ENCODE results near the gene RRP12.
"Not testable (repeated sequence)": the region's sequence is repeated elsewhere in the genome, so short reads cannot be mapped to it uniquely, and the experiment has no call there.

DNA sequence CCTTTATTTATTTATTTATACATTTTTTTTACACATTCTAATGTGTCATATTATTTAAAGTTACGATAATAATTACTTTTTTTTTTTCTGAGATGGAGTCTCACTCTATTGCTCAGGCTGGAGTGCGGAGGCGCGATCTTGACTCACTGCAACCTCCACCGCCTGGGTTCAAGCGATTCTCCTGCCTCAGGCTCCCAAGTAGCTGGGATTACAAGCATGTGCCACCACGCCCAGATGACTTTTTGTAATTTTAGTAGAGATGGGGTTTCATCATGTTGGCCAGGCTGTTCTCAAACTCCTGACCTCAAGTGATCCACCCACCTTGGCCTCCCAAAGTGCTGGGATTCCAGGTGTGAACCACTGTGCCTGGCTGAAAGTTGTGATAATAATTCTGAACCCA, 5.3 kb upstream of the RRP12 start:
- not testable (repeated sequence) for TF ChIP-seq POLR2A (IDR thresholded peaks at IDR 0.05)
- TF ChIP-seq, protein P1, sequence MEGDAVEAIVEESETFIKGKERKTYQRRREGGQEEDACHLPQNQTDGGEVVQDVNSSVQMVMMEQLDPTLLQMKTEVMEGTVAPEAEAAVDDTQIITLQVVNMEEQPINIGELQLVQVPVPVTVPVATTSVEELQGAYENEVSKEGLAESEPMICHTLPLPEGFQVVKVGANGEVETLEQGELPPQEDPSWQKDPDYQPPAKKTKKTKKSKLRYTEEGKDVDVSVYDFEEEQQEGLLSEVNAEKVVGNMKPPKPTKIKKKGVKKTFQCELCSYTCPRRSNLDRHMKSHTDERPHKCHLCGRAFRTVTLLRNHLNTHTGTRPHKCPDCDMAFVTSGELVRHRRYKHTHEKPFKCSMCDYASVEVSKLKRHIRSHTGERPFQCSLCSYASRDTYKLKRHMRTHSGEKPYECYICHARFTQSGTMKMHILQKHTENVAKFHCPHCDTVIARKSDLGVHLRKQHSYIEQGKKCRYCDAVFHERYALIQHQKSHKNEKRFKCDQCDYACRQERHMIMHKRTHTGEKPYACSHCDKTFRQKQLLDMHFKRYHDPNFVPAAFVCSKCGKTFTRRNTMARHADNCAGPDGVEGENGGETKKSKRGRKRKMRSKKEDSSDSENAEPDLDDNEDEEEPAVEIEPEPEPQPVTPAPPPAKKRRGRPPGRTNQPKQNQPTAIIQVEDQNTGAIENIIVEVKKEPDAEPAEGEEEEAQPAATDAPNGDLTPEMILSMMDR (IDR thresholded peaks at IDR 0.05): not testable (repeated sequence)

Measured in body of pancreas (tissue), 4 donors.